Panc1 (cell line): ENCODE data around the gene SOBP. TPM values are rescaled to one million over a fixed set of nuclear protein-coding genes. Genes with fewer than 3 reads are reported as not detected.

Experiments used
- ATAC-seq: fragments of 200-7000 bp; cut with Tn5 transposase; 2 replicates; pipeline ENCODE4 v1.9.1; 2020; ENCODE audit warnings: mild to moderate bottlenecking, moderate library complexity
- BruUV-seq: library from RNA; stranded (reverse); fragments of 400-500 nt; replicated peaks from 2 replicates; lab custom pipeline; 2021; lab: Mats Ljungman, UMichigan
- CTCF ChIA-PET: fragments of 300-600 bp; sonication (Branson Sonifier 250); formaldehyde crosslinking; loops from one replicate; lab custom pipeline; 2022; ENCODE audit warnings: antibody characterized with exemption; lab: Charles Lee
- POLR2A ChIA-PET: fragments of 300-600 bp; sonication (Branson Sonifier 250); formaldehyde crosslinking; loops from one replicate; lab custom pipeline; 2022; ENCODE audit warnings: antibody characterized with exemption; lab: Charles Lee
- DNase-seq: peaks from one replicate; pipeline ENCODE4 v3.0.0-alpha.2; 2010; ENCODE audit warnings: low read depth, low spot score
- H3K27ac ChIP-seq: 2 replicates; pipeline ENCODE4 v1.5.1; 2011; ENCODE audit warnings: mild to moderate bottlenecking, low read length, inconsistent platforms
- H3K27me3 ChIP-seq: fragments of 200-500 bp; sonication (Bioruptor generic); 2 replicates; pipeline ENCODE4 v1.6.0; 2014; ENCODE audit warnings: low read length, inconsistent platforms; ENCODE audit not compliant: control insufficient read depth, insufficient read depth
- H3K36me3 ChIP-seq: fragments of 200-500 bp; sonication (Bioruptor generic); 2 replicates; pipeline ENCODE4 v1.5.1; 2014; ENCODE audit warnings: inconsistent platforms, mild to moderate bottlenecking, low read length, moderate library complexity; ENCODE audit not compliant: control insufficient read depth, insufficient read depth
- H3K4me1 ChIP-seq: 2 replicates; pipeline ENCODE4 v1.5.1; 2011; ENCODE audit warnings: inconsistent platforms, mild to moderate bottlenecking, low read length, moderate library complexity; ENCODE audit not compliant: control insufficient read depth, insufficient read depth
- H3K4me3 ChIP-seq, 2 experiments: 2 replicates each; pipeline ENCODE4 v1.5.1; 2011 to 2012; ENCODE audit warnings: low read depth in 2 of 2, low read length in 2 of 2, mild to moderate bottlenecking in 2 of 2, inconsistent platforms in 1 of 2, moderate library complexity in 1 of 2
- H3K9me3 ChIP-seq: fragments of 200-500 bp; sonication (Bioruptor generic); 2 replicates; pipeline ENCODE4 v1.5.1; 2014; ENCODE audit warnings: low read depth, mild to moderate bottlenecking, inconsistent platforms, low read length, moderate library complexity; ENCODE audit not compliant: control insufficient read depth, insufficient read depth
- CTCF ChIP-seq: fragments of 450-650 bp; IDR thresholded peaks from 2 replicates; pipeline ENCODE4 v1.5.1; 2017; ENCODE audit warnings: mild to moderate bottlenecking
- POLR2AphosphoS5 ChIP-seq: IDR thresholded peaks from 2 replicates; pipeline ENCODE4 v1.6.1; 2012; ENCODE audit warnings: mild to moderate bottlenecking, low read depth, low read length, moderate library complexity
- REST ChIP-seq, 2 experiments: IDR thresholded peaks; 2 replicates each; pipeline ENCODE4 v1.6.1; 2011 to 2012; ENCODE audit warnings: low read depth in 2 of 2, control low read depth in 1 of 2, low read length in 1 of 2, mild to moderate bottlenecking in 1 of 2, moderate library complexity in 1 of 2; ENCODE audit not compliant: insufficient read depth in 1 of 2
- SIN3A ChIP-seq: IDR thresholded peaks from 2 replicates; pipeline ENCODE4 v1.6.1; 2012; ENCODE audit warnings: low read depth, mild to moderate bottlenecking, low read length, moderate library complexity, borderline replicate concordance; ENCODE audit not compliant: insufficient read depth
- TCF7L2 ChIP-seq: IDR thresholded peaks from 2 replicates; pipeline ENCODE4 v1.6.1; 2011; ENCODE audit warnings: mild to moderate bottlenecking, low read depth, low read length, inconsistent platforms
- in situ Hi-C: cut with HindIII; loops from 2 replicates; pipeline ENCODE4 v1.10.0; 2016; ENCODE audit warnings: low sequenced_read_pairs, low pct_unique_long_range_greater_than_20kb
- intact Hi-C: fragments of 100-400 bp; cut with micrococcal nuclease; formaldehyde crosslinking; loops from one replicate; pipeline ENCODE4 v1.10.0; 2022; ENCODE audit not compliant: unreplicated experiment
- total RNA-seq: library from RNA; stranded (reverse); gene quantifications from one replicate; pipeline ENCODE4 v1.2.1, GENCODE V29; 2021; ENCODE audit not compliant: unreplicated experiment

Gene SOBP
- total RNA-seq, 1 experiment from 2014 or later = 9.0 TPM

- TF ChIP-seq TCF7L2 (no peak), POLR2AphosphoS5 (no peak), SIN3A (no peak), REST (IDR thresholded peaks at IDR 0.05; ENCODE audit: insufficient read depth in 1 of 2, low read depth in 2 of 2, low read length in 1 of 2) (no peak), CTCF (peak; percentile 15; the same call in 1 of the 2 replicates)
- no peaks in the 10 kb centered on the region for H3K4me1 ChIP-seq
- H3K27ac ChIP-seq = no peak overlapping the region
- in situ Hi-C loops (no loop called here), intact Hi-C loops (no loop called here)
- no peaks in the 10 kb centered on the region for H3K36me3 ChIP-seq
- no peak for DNase-seq
- BruUV-seq = no TSS peak
- CTCF ChIA-PET = no interaction called here
- H3K27me3 ChIP-seq = no peaks in the 10 kb centered on the region
- H3K4me3 ChIP-seq = no peak overlapping the region
- POLR2A ChIA-PET = no interaction called here
- no peaks in the 10 kb centered on the region for H3K9me3 ChIP-seq
- no peak for ATAC-seq
Measured at GRCh38 chr6:107612762-107613415, 123.0 kb downstream of the SOBP start.

GRCh38 chr6:107613651-107614379 is 123.9 kb downstream of the SOBP start:
- TF ChIP-seq TCF7L2 (no peak), SIN3A (no peak), REST (IDR thresholded peaks at IDR 0.05; ENCODE audit: insufficient read depth in 1 of 2, low read depth in 2 of 2, low read length in 1 of 2) (no peak)
- BruUV-seq = no TSS peak
- in situ Hi-C loops (no loop called here), intact Hi-C loops (no loop called here)
- no peak for ATAC-seq
- no peaks in the 10 kb centered on the region for H3K9me3 ChIP-seq
- no peak overlapping the region for H3K4me3 ChIP-seq
- no peaks in the 10 kb centered on the region for H3K27me3 ChIP-seq
- no peaks in the 10 kb centered on the region for H3K4me1 ChIP-seq
- ChIA-PET CTCF (interaction anchor here (0.7 kb wide), 1 partner anchor 61 kb away, joined by 3 read pairs; no protein-coding TSS in a partner anchor), POLR2A (no interaction called here)
- DNase-seq = no peak
- H3K36me3 ChIP-seq = no peaks in the 10 kb centered on the region
- H3K27ac ChIP-seq = no peak overlapping the region
